NCI-H748 treated with DMSO at 0.1 percent for 48 hours (cell line): ENCODE data around the gene PRDM2.
A peak's percentile ranks its signal among the peaks of the same experiment; 100 is the strongest.

ENCODE experiments used
- DNase-seq: peaks from one replicate; lab custom pipeline; 2025; lab: John Stamatoyannopoulos, UW

PRDM2 gene

GRCh38 chr1:13813398-13814012 is 113.5 kb downstream of the PRDM2 start:
- no peak for DNase-seq

GRCh38 chr1:13814131-13814530 is 114.1 kb downstream of the PRDM2 start:
- no peak for DNase-seq

DNA sequence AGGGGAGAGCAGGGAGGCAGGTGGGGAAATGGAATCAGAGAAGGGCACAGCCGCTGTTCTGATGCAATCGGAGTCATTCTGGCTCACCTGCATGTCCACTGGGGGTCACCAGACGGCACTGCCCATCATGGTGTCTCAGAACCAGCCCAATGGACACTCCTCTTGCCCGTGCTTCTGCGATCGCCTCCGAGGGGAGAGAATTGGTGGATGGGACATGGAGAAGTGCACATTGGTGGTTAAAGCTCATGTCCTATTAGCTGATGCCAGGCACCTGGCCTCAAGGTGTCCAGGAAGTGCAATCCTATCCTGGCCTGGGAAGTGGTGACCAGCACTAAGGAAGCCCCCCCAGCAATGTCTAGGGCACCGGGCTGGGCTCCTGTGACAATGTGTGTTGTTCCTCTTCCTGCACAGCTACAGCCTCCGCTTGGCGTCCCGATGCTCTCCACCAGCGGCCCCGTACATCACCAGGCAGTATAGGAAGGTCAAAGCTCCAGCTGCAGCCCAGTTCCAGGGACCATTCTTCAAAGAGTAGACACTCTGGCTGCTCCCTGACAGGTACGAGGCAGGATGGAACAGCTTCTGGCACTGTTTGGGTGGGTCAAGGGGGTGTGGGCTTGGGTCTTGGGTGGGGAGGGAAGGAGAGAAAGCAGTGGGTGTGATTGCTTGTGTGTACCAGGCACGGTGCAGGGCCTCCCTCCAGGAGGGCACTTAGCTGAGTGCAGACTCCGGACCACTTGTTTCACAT is 116.2 kb downstream of the PRDM2 start:
- no peak for DNase-seq

GRCh38 chr1:13817906-13818305 is 117.9 kb downstream of the PRDM2 start:
- DNase-seq = no peak

DNA sequence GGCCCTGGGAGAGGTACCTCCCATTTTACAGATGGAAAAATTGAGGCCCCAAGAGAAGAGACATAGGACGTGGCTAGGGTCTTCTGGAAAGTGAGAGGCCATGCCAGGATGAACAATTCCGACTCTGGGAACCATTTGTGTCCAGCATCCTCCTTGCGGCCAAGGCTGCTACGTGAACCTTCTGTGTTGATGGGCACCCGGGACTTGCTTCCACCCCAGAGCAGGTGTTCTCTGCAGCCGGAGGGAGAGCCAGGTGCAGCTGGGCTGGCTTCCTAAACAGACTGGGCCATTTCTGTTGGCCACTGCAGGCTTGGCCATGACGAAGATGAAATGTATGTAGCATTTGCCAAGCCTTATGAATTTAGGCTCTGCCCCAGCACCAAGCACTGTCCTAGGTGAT is 118.9 kb downstream of the PRDM2 start:
- no peak for DNase-seq

DNA sequence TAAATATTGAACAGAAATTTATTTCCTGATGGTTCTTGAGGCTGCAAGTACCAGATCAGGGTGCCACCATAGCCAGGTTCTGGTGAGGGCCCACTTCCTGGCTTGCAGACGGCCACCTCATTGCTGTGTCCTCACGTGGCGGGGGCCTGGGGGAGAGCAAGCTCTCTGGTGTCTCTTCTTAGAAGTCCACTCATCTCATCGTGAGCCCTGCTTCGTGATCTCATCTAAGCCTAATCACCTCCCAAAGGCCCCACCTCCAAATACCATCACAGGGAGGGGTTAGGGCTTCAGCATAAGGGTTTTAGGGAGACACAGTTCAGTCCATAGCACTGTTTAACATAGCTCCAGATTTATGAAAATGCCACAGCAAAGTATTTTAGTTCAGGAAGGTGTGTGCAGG is 119.7 kb downstream of the PRDM2 start:
- DNase-seq = no peak

DNA sequence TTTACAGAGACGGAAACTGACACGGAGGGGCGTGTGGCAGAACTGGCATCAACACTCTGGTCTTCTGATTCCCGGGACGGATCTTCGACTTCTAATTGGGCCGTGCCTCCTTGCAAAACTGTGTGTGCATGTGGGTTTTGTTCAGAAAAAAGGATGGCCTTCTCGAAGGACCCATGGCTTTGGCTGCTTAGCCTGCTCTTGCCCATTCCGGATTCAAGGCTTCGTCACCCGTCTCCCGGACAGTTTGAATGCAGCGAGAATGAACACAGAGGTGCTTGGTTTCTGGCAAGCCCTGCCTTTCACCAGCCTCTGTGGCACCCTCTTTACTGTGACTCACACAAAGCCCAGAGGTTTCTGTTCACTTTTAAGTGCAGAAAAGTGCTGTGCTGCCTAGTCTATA is 120.1 kb downstream of the PRDM2 start:
- no peak for DNase-seq

DNA sequence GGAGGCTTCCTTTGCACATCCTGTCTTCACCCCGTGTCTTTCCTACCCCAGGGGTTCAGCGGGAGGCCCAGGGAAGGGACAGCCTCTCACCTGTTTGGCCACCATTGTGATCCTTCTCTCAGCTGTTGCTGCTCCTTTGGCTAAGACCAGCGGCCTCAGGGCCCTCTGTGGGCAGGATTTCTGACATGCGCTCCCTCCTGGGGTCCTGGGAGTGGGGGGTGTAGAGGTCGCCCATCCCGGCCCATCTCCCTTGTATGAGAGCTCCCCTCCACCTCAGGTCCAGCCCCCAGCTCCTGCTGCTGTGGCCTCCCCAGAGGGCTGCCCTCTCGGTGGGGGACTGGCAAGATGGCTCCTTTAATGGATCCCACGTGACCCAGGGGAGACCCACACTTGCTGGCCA is 120.5 kb downstream of the PRDM2 start:
- DNase-seq = no peak

- DNase-seq = no peak
These were observed 123.3 kb downstream of the PRDM2 start for GRCh38 chr1:13823126-13823880.

DNA sequence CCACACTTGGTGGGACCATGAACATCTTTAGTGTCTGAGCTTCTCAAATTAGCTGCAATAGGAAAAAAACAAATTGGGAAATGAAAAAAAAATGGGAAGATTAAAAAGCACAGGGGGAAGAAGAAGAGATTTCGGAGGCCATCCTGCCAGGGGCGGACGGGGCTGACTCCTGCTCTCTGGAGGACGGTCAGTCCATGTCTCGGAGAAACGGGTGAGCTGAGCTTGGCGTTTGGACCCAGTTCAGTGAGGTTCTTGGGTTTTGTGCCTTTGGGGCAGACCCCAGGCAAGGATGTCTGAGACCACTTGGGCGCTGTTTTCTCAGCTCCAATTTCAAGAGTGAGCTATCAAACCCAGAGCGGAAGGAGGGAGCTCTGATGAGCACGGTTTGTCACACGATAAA is 123.9 kb downstream of the PRDM2 start:
- no peak for DNase-seq

GRCh38 chr1:13824626-13825025 is 124.6 kb downstream of the PRDM2 start:
- DNase-seq = no peak

DNA sequence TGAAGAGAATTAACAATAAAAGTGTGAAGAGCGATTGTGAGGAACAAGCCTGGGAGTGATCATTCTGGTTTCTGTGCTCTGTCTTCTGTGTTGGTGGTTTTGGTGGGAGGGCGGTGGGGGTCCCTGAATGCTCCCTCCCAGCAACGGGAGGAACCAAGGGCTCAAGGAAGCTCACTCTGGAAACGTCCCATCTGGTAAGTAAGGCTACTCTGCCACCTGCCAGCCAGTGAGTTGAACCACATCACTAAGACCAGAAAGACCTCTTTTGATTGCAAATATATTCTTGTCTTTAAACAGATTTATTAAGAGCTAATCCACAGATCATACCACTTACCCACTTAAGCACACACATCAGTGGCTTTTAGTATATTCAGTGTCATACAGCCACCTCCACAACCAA is 125.0 kb downstream of the PRDM2 start:
- no peak for DNase-seq

- no peak for DNase-seq
These were observed 126.0 kb downstream of the PRDM2 start for GRCh38 chr1:13826009-13826408.

DNA sequence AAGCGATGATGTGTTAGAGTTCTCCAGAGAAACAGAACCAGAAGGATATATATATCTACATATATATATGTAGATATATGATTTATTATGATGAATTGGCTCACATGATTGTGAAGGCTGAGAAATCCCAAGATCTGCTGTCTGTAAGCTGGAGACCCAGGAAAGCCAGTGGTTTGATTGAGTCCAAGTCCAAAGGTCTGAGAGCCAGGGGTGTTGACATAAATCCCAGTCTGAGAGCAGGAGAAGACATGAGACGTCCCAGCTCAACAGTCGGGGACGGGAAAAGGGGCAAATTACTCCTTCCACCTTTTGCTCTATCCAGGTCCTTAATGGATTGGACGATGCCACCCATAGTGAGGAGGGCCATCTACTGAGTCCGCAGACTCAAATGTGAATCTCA is 126.6 kb downstream of the PRDM2 start:
- no peak for DNase-seq

- peak; percentile 18 for DNase-seq
These were observed 128.6 kb downstream of the PRDM2 start for GRCh38 chr1:13828454-13829151.

- DNase-seq = no peak
These were observed 129.3 kb downstream of the PRDM2 start for GRCh38 chr1:13829152-13829769.

DNA sequence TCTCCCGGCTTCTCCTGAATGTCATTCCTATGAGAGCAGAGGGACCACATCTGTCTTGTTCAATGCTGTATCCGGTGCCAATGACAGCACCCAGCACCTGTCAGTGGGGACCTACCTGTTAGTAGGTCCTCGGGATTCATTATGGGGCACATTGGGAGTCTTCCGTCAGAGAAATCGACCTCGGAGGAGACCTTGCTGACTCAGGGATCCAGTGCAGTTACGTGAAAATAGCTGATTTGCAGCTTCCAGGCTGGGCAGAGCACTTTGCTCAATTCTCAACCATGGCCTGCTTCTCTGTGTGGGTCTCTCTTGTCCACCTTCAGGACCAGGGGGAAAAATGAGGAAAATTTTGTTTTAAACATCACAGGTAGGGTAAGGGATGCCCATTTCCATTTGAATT is 130.2 kb downstream of the PRDM2 start:
- no peak for DNase-seq

GRCh38 chr1:13830616-13831280 is 130.8 kb downstream of the PRDM2 start:
- no peak for DNase-seq

DNA sequence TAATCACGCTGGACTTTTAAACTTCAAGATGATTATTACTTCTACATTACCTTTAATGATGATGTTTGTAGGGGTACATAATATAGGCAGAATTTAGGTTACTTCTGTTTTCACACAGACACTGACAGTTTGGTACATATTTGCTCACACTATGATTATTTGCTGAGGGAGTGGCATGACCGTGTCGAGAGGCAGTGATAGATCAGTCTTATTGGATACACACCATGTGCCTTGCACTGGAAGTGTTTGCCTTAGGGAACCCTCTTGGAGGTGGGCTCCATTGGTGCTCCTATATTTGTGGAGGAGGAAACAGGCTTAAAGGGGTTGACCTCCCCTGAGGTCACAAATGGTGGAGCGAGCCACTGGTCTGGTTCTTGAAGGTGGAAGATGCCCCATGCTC is 132.1 kb downstream of the PRDM2 start:
- peak; percentile 69 for DNase-seq

GRCh38 chr1:13832536-13832935 is 132.5 kb downstream of the PRDM2 start:
- peak; percentile 69 for DNase-seq

DNA sequence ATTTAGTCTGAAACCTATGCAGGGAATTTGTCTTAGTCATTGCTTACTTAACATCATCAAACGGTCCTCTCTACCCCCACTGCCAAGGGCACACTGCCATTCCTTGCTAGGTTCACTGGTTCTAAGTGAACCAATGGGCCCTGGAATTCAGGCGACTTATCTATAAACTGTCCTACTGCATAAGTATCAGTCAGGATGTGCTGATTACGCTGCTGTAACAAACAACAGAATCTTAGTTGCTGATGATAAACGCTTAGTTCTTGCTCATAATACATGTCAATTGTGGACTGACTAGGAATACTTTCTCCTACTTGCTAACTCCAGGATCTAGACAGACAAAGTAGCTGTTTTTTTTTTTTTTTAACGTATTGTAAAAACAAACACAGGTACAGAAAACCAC is 136.1 kb downstream of the PRDM2 start:
- no peak for DNase-seq

GRCh38 chr1:13836631-13837030 is 136.6 kb downstream of the PRDM2 start:
- DNase-seq = no peak
